ENCODE results near the gene LRFN2. TPM values are rescaled to one million over a fixed set of nuclear protein-coding genes. Genes with fewer than 3 reads are reported as not detected.

The LRFN2 gene
- total RNA-seq, 3 donors from 2014 or later (not counting 1 experiment from before 2014, with no cell fraction given) = 3.0 to 3.6 (median 3.5) TPM

DNA sequence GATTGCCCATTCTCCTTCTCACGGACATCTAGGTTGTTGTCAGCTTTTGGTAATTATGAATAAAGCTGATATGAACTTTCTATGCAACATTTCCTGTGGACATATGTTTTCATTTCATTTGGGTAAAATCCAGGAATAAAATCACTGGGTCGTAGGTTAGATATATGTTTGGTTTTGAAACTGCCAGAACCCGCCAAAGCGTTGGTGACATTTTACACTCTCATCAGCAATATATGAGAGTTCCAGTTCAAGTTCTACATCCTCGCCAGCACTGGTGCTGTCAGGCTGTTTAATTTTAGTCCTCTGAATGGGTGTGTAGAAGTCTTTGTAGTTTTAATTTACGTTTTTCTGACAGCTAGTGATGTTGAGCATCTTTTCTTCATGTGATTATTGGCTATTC lies 27.5 kb upstream of the LRFN2 start:
- Mint-ChIP-seq H3K4me1 (no peaks in the 10 kb centered on the region), H3K27ac (no peak overlapping the region)

DNA sequence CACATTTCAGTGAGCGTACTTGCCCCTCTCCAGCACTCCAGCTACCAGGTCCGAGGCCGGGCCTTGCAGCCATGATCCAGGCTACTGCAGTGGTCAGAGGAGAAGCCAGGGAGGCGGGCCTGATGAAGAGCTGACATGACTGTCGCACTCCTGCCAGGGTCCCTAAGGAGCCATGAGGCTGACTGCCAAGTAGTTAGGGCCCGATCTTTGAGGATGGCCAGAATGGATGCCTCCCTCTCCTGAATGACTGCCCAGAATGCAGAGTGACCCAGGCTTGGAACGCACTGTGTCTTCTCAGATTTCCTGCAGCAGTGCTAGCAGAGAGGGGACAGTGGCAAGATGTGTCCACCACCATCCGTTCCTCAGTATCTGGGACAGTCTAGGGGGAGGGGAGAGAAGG lies 24.7 kb upstream of the LRFN2 start:
- intact Hi-C loops (cut with micrococcal nuclease) = no loop called here
- no peaks in the 10 kb centered on the region for H3K9me3 ChIP-seq (ENCODE audit: control insufficient read depth, insufficient read depth, low read length)
- H3K27me3 ChIP-seq (ENCODE audit: control insufficient read depth, insufficient read depth, low read length) = peaks cover 4% of the 10 kb centered on the region
- Mint-ChIP-seq H3K36me3 (no peaks in the 10 kb centered on the region), H3K27ac (no peak overlapping the region), H3K4me3 (no peak overlapping the region), H3K27me3 (ENCODE audit: low read depth in 2 of 2) (peaks cover 43 to 55% of the 10 kb centered on the region in 2 donors), H3K4me1 (no peaks in the 10 kb centered on the region), H3K9me3 (no peaks in the 10 kb centered on the region)
- no peak overlapping the region for H3K27ac ChIP-seq (ENCODE audit: low read length)
- WGBS (ENCODE audit: insufficient coverage) = 88% methylated on average over 8 of the region's 8 CpGs
- DNase-seq (no peak), ATAC-seq (no peak)
- no peaks in the 10 kb centered on the region for H3K36me3 ChIP-seq (ENCODE audit: control insufficient read depth, insufficient read depth, low read length)
- no peak overlapping the region for H3K4me3 ChIP-seq (ENCODE audit: low read length)
- H3K4me1 ChIP-seq (ENCODE audit: control insufficient read depth, insufficient read depth, low read length) = no peaks in the 10 kb centered on the region
- TF ChIP-seq, protein P1, sequence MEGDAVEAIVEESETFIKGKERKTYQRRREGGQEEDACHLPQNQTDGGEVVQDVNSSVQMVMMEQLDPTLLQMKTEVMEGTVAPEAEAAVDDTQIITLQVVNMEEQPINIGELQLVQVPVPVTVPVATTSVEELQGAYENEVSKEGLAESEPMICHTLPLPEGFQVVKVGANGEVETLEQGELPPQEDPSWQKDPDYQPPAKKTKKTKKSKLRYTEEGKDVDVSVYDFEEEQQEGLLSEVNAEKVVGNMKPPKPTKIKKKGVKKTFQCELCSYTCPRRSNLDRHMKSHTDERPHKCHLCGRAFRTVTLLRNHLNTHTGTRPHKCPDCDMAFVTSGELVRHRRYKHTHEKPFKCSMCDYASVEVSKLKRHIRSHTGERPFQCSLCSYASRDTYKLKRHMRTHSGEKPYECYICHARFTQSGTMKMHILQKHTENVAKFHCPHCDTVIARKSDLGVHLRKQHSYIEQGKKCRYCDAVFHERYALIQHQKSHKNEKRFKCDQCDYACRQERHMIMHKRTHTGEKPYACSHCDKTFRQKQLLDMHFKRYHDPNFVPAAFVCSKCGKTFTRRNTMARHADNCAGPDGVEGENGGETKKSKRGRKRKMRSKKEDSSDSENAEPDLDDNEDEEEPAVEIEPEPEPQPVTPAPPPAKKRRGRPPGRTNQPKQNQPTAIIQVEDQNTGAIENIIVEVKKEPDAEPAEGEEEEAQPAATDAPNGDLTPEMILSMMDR (IDR thresholded peaks at IDR 0.05) = no peak

More for the DNA sequence above, 27.5 kb upstream of the LRFN2 start:
- H3K9me3 ChIP-seq (ENCODE audit: control insufficient read depth, insufficient read depth, low read length) = no peaks in the 10 kb centered on the region
- H3K36me3 ChIP-seq (ENCODE audit: control insufficient read depth, insufficient read depth, low read length) = no peaks in the 10 kb centered on the region
- H3K27ac ChIP-seq (ENCODE audit: low read length) = no peak overlapping the region
- TF ChIP-seq, protein P1 (IDR thresholded peaks at IDR 0.05) = no peak
- Mint-ChIP-seq H3K36me3 (no peaks in the 10 kb centered on the region), H3K4me3 (no peak overlapping the region), H3K27me3 (ENCODE audit: low read depth in 2 of 2) (peaks cover 52 to 72% of the 10 kb centered on the region in 2 donors), H3K9me3 (no peaks in the 10 kb centered on the region)
- H3K4me3 ChIP-seq (ENCODE audit: low read length) = no peak overlapping the region
- intact Hi-C loops (cut with micrococcal nuclease) = no loop called here
- no peak for ATAC-seq
- 78% methylated on average over 6 of the region's 6 CpGs for WGBS (ENCODE audit: insufficient coverage)
- H3K27me3 ChIP-seq (ENCODE audit: control insufficient read depth, insufficient read depth, low read length) = peaks cover 4% of the 10 kb centered on the region
- no peak for DNase-seq
- H3K4me1 ChIP-seq (ENCODE audit: control insufficient read depth, insufficient read depth, low read length) = no peaks in the 10 kb centered on the region

DNA sequence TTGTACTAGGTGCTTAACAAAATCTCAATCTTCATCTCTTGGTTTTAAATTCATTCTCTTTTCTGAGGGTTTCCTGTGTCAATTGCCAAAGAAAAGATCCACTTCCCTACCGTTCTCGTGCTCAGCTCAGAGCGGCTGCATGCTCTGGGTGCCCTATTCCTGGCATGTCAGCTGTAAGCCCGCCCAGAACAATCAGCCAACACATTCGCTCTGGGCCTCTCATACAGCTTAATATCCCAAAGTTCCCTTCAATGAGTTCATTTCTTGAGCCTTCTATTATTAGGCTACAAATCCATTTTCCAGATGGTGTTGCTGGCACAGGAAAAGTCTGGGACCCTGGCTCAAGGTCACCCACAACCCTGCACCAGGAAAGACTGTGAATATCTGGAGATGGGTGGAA lies 24.3 kb upstream of the LRFN2 start:
- no peak for ATAC-seq
- Mint-ChIP-seq H3K27ac (no peak overlapping the region), H3K27me3 (ENCODE audit: low read depth in 2 of 2) (peaks cover 39 to 52% of the 10 kb centered on the region in 2 donors), H3K36me3 (no peaks in the 10 kb centered on the region), H3K4me1 (no peaks in the 10 kb centered on the region), H3K4me3 (no peak overlapping the region), H3K9me3 (no peaks in the 10 kb centered on the region)
- TF ChIP-seq, protein P1 (IDR thresholded peaks at IDR 0.05) = no peak
- Histone ChIP-seq H3K4me1 (ENCODE audit: control insufficient read depth, insufficient read depth, low read length) (no peaks in the 10 kb centered on the region), H3K27me3 (ENCODE audit: control insufficient read depth, insufficient read depth, low read length) (peaks cover 4% of the 10 kb centered on the region), H3K36me3 (ENCODE audit: control insufficient read depth, insufficient read depth, low read length) (no peaks in the 10 kb centered on the region), H3K27ac (ENCODE audit: low read length) (no peak overlapping the region), H3K9me3 (ENCODE audit: control insufficient read depth, insufficient read depth, low read length) (no peaks in the 10 kb centered on the region), H3K4me3 (ENCODE audit: low read length) (no peak overlapping the region)
- WGBS (ENCODE audit: insufficient coverage) = 87% methylated on average over 5 of the region's 5 CpGs
- DNase-seq = no peak
- intact Hi-C loops (cut with micrococcal nuclease) = no loop called here

DNA sequence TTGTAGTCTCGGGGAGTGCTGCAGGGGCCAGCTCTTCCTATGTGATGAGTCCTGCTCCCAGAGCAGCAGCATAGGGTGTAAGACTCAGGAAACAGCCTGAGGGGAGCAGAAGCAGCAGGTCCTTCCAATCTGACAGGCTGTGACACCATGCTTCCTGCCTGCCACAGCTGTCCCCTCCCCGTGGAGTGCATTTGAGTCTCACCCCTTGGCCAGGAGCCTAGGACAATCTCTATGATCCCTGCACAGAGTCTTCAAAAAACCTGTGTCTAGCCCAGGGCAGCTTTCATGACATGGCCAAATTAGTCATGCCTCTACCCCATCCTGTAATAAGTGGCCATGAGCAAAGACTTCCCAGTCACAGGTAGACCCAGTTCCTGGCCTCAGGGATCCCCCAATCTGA lies 23.1 kb upstream of the LRFN2 start:
- intact Hi-C loops (cut with micrococcal nuclease) = no loop called here
- Histone ChIP-seq H3K27ac (ENCODE audit: low read length) (no peak overlapping the region), H3K27me3 (ENCODE audit: control insufficient read depth, insufficient read depth, low read length) (peaks cover under 1% of the 10 kb centered on the region), H3K4me3 (ENCODE audit: low read length) (no peak overlapping the region), H3K9me3 (ENCODE audit: control insufficient read depth, insufficient read depth, low read length) (no peaks in the 10 kb centered on the region), H3K36me3 (ENCODE audit: control insufficient read depth, insufficient read depth, low read length) (no peaks in the 10 kb centered on the region), H3K4me1 (ENCODE audit: control insufficient read depth, insufficient read depth, low read length) (no peaks in the 10 kb centered on the region)
- WGBS (ENCODE audit: insufficient coverage) = 14% methylated on average over 2 of the region's 2 CpGs
- Mint-ChIP-seq H3K36me3 (no peaks in the 10 kb centered on the region), H3K9me3 (no peaks in the 10 kb centered on the region), H3K27me3 (ENCODE audit: low read depth in 2 of 2) (peaks cover 43 to 52% of the 10 kb centered on the region in 2 donors), H3K4me1 (no peaks in the 10 kb centered on the region), H3K27ac (no peak overlapping the region), H3K4me3 (no peak overlapping the region)
- TF ChIP-seq, protein P1 (IDR thresholded peaks at IDR 0.05) = no peak
- DNase-seq = no peak
- ATAC-seq = no peak

Measured in natural killer cell (primary cell).